K562 (cell line): ENCODE results near the gene ERI2. TPM values are rescaled to one million over a fixed set of nuclear protein-coding genes. Genes with fewer than 3 reads are reported as not detected.
A peak's percentile ranks its signal among the peaks of the same experiment; 100 is the strongest.

ENCODE experiments used
- ARID1B ChIP-seq: fragments of 450-650 bp; IDR thresholded peaks from 2 replicates; pipeline ENCODE4 v1.6.1; 2016; ENCODE audit warnings: antibody characterized with exemption, mild to moderate bottlenecking, inconsistent platforms
- BRD4 ChIP-seq: fragments of 200-600 bp; sonication (generic); IDR thresholded peaks from 2 replicates; pipeline ENCODE4 v1.6.1; 2017; ENCODE audit warnings: inconsistent platforms
- ETS2 ChIP-seq: IDR thresholded peaks from 2 replicates; pipeline ENCODE4 v1.6.1; 2016; ENCODE audit warnings: borderline replicate concordance, missing genetic modification characterization, mild to moderate bottlenecking, moderate library complexity, missing compliant biosample characterization; ENCODE audit not compliant: poor library complexity, severe bottlenecking
- GABPA ChIP-seq: fragments of 200-800 bp; sonication (Bioruptor generic); conservative IDR thresholded peaks from 2 replicates; pipeline ENCODE4 v1.6.1; 2016; ENCODE audit warnings: low read depth, missing genetic modification characterization, missing compliant biosample characterization
- HCFC1 ChIP-seq: IDR thresholded peaks from 2 replicates; pipeline ENCODE4 v1.6.1; 2012; ENCODE audit warnings: low read depth, low read length, improper control_type of control experiment
- HDAC2 ChIP-seq: fragments of 450-650 bp; IDR thresholded peaks from 2 replicates; pipeline ENCODE4 v1.6.1; 2016; ENCODE audit warnings: mild to moderate bottlenecking
- NCOR1 ChIP-seq: fragments of 450-650 bp; IDR thresholded peaks from 2 replicates; pipeline ENCODE4 v1.6.1; 2016; ENCODE audit warnings: mild to moderate bottlenecking, moderate library complexity
- RFX5 ChIP-seq: IDR thresholded peaks from 2 replicates; pipeline ENCODE4 v1.6.1; 2011; ENCODE audit warnings: low read depth, mild to moderate bottlenecking, improper control_type of control experiment, low read length
- RHOXF2B ChIP-seq: fragments of 250-450 bp; sonication (Bioruptor Pico); conservative IDR thresholded peaks from 2 replicates; pipeline ENCODE4 v1.5.1; 2021
- SMAD3 ChIP-seq: fragments of 450-650 bp; formaldehyde crosslinking; conservative IDR thresholded peaks from 2 replicates; pipeline ENCODE4 v1.4.0; 2020; ENCODE audit warnings: mild to moderate bottlenecking
- SNIP1 ChIP-seq: fragments of 450-650 bp; IDR thresholded peaks from 2 replicates; pipeline ENCODE4 v1.7.1; 2017; ENCODE audit warnings: low read depth, mild to moderate bottlenecking
- TAL1 ChIP-seq: fragments of 450-650 bp; IDR thresholded peaks from 2 replicates; pipeline ENCODE4 v1.6.1; 2016; ENCODE audit warnings: mild to moderate bottlenecking
- TOE1 ChIP-seq, 2 experiments: fragments of 450-650 bp in 1 of 2; sonication (generic) in 1 of 2; formaldehyde crosslinking in 1 of 2; IDR thresholded peaks; 2 replicates each; pipeline versions ENCODE4 v1.7.1 to v1.8.0; 2016 to 2022; ENCODE audit warnings: borderline replicate concordance in 2 of 2, mild to moderate bottlenecking in 2 of 2, antibody characterized with exemption in 1 of 2, inconsistent platforms in 1 of 2, low read depth in 1 of 2, missing genetic modification reagents in 1 of 2, moderate library complexity in 1 of 2
- YY1 ChIP-seq, 3 experiments: IDR thresholded peaks; 2 replicates each; pipeline ENCODE4 v1.6.1; 2011; ENCODE audit warnings: low read length in 2 of 3, mild to moderate bottlenecking in 2 of 3, moderate library complexity in 2 of 3, borderline replicate concordance in 1 of 3, control low read depth in 1 of 3, low read depth in 1 of 3; ENCODE audit not compliant: insufficient read depth in 3 of 3, insufficient replicate concordance in 2 of 3, control insufficient read depth in 1 of 3, insufficient read length in 1 of 3; ENCODE audit errors: extremely low read depth in 1 of 3
- ZNF589 ChIP-seq: fragments of 200-800 bp; sonication (Bioruptor generic); IDR thresholded peaks from 2 replicates; pipeline ENCODE4 v1.6.1; 2016; ENCODE audit warnings: low read depth, missing genetic modification characterization, missing compliant biosample characterization
- ZNF644 ChIP-seq: fragments of 200-800 bp; sonication (Bioruptor generic); IDR thresholded peaks from 2 replicates; pipeline ENCODE4 v1.6.1; 2016; ENCODE audit warnings: low read depth, missing genetic modification characterization, missing compliant biosample characterization
- ZNF717 ChIP-seq: fragments of 250-450 bp; sonication (Bioruptor Pico); IDR thresholded peaks from 2 replicates; pipeline ENCODE4 v1.5.0; 2021
- polyA plus RNA-seq, 8 experiments: library from polyadenylated mRNA; depleted of rRNA in 4 of 8; stranded (reverse) in 5 of 8; unstranded in 3 of 8; fragments of >200 nt; fragmentation: Nextera tagmentation in 2 of 8; fragmentation: Illumina TruSeq in 1 of 8; extraction: Ambion mirVana in 2 of 8; extraction: Trizol in 1 of 8; gene quantifications; 2 replicates each; pipeline versions ENCODE4 v1.2.1 to v1.2.3, GENCODE V29; 2011 to 2014; ENCODE audit warnings: inconsistent platforms in 1 of 8, missing spikeins in 1 of 8
- total RNA-seq, 7 experiments: library from RNA; depleted of rRNA in 6 of 7; stranded (reverse); fragments of >200 nt in 6 of 7; fragmentation: Illumina TruSeq in 2 of 7; extraction: Trizol in 2 of 7; gene quantifications; 2 replicates each; pipeline versions ENCODE4 v1.2.1 to v1.2.3, GENCODE V29; 2011 to 2021; ENCODE audit warnings: low replicate concordance in 1 of 7
- TF ChIP-seq, protein P1 (sequence below), 2 experiments: fragments of 450-650 bp; IDR thresholded peaks; 2 replicates each; pipeline ENCODE4 v1.6.1; 2016; ENCODE audit warnings: mild to moderate bottlenecking in 2 of 2, borderline replicate concordance in 1 of 2, low read depth in 1 of 2, moderate library complexity in 1 of 2
- TF ChIP-seq, protein P2 (sequence below): sonication (generic); formaldehyde crosslinking; IDR thresholded peaks from 2 replicates; pipeline ENCODE4 v1.8.1; 2023; ENCODE audit warnings: mild to moderate bottlenecking, missing genetic modification reagents

Gene ERI2
- total and polyA plus RNA-seq, 9 of the 15 experiments (the other 6 are each of a cell fraction or from before 2014, with no cell fraction given) = 23.3 to 57.0 (median 48.1) TPM

DNA sequence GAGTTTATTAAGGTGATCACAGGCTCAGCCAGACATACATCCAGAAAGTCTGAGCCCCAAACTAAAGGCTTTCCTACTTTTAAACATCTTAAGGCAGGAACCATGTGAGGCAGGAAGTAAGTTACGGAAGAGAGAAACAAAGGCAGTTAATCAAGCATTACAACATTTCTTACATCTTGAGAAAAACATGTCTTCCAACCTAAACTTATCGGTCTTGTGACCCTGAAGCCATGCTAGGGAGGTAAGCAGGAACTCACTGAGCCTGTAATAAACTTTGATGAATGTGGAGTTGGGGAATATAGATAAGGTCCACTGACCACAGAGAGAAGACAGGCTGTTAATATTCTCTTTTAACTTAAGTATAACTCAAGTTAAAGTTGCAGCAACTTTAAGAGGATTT, 45.9 kb downstream of the ERI2 start (continued):
- TF ChIP-seq ARID1B = peak; percentile 76
- TF ChIP-seq ETS2 (tag) = no peak
- peak; percentile 81; the same call in 1 of the 2 replicates for TF ChIP-seq ZNF589 (CRISPR knock-in tag)
- peak; percentile 83 for TF ChIP-seq ZNF644 (tag)
- no peak; the same call in 1 of the 2 replicates for TF ChIP-seq TOE1 (IDR thresholded peaks at IDR 0.05; ENCODE audit: borderline replicate concordance)
- TF ChIP-seq TOE1 (CRISPR knock-in tag; IDR thresholded peaks at IDR 0.05; ENCODE audit: borderline replicate concordance, low read depth) = no peak
- TF ChIP-seq YY1 (IDR thresholded peaks at IDR 0.05; ENCODE audit: borderline replicate concordance in 1 of 3, control insufficient read depth in 1 of 3, extremely low read depth in 1 of 3, insufficient read depth in 3 of 3, insufficient read length in 1 of 3, insufficient replicate concordance in 2 of 3, low read depth in 1 of 3, low read length in 2 of 3) = peak in 1 of 3 experiments; percentile 58
- TF ChIP-seq ZNF717 (CRISPR knock-in tag) = no peak
- peak; percentile 68; the same call in 1 of the 2 replicates for TF ChIP-seq SMAD3
- TF ChIP-seq RHOXF2B (CRISPR knock-in tag) = no peak
- TF ChIP-seq SNIP1 = no peak
- no peak for TF ChIP-seq BRD4
- TF ChIP-seq, protein P1, sequence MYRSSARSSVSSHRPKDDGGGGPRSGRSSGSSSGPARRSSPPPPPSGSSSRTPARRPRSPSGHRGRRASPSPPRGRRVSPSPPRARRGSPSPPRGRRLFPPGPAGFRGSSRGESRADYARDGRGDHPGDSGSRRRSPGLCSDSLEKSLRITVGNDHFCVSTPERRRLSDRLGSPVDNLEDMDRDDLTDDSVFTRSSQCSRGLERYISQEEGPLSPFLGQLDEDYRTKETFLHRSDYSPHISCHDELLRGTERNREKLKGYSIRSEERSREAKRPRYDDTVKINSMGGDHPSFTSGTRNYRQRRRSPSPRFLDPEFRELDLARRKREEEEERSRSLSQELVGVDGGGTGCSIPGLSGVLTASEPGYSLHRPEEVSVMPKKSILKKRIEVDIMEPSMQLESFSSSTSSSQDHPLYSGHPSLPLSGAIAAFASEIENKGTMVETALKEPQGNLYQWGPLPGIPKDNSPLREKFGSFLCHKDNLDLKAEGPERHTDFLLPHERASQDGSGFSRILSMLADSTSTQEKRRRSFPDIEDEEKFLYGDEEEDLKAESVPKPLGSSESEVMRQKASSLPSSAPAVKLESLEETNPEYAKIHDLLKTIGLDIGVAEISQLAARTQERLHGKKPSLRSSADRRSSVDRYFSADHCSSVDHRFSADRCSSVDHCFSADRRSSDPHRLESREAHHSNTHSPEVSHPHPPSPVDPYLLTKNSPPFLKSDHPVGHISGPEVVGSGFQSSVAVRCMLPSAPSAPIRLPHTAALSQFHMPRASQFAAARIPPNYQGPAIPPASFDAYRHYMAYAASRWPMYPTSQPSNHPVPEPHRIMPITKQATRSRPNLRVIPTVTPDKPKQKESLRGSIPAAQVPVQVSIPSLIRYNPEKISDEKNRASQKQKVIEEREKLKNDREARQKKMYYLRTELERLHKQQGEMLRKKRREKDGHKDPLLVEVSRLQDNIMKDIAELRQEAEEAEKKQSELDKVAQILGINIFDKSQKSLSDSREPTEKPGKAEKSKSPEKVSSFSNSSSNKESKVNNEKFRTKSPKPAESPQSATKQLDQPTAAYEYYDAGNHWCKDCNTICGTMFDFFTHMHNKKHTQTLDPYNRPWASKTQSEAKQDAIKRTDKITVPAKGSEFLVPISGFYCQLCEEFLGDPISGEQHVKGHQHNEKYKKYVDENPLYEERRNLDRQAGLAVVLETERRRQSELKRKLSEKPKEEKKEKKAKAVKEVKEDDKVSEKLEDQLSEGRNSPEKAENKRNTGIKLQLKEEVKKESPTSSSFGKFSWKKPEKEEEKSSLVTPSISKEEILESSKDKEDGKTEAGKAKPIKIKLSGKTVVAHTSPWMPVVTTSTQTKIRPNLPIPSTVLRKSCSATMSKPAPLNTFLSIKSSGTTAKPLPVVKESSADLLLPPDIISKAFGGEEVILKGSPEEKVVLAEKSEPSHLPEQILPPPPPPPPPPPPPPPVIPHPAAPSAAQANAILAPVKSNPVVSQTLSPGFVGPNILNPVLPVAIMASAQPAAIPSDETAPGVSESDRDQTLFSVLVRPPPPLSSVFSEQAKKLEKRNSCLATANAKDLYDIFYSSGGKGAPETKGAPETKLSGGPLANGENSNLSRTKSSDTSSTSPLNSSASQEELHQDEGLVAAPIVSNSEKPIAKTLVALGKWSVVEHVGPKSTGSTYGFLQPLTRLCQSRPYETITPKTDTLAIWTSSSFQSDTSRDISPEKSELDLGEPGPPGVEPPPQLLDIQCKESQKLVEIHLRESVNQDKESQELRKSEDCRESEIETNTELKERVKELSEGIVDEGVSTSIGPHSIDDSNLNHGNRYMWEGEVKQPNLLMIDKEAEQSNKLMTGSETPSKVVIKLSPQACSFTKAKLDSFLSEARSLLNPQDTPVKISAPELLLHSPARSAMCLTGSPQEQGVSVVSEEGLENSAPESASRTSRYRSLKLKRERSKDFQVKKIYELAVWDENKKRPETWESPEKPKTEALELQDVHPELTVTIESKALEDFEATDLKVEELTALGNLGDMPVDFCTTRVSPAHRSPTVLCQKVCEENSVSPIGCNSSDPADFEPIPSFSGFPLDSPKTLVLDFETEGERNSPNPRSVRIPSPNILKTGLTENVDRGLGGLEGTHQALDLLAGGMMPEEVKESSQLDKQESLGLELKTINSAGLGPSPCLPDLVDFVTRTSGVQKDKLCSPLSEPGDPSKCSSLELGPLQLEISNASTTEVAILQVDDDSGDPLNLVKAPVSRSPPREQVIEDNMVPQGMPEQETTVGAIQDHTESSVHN (IDR thresholded peaks at IDR 0.05; ENCODE audit: borderline replicate concordance in 1 of 2, low read depth in 1 of 2) = no peak
- TF ChIP-seq, protein P2, sequence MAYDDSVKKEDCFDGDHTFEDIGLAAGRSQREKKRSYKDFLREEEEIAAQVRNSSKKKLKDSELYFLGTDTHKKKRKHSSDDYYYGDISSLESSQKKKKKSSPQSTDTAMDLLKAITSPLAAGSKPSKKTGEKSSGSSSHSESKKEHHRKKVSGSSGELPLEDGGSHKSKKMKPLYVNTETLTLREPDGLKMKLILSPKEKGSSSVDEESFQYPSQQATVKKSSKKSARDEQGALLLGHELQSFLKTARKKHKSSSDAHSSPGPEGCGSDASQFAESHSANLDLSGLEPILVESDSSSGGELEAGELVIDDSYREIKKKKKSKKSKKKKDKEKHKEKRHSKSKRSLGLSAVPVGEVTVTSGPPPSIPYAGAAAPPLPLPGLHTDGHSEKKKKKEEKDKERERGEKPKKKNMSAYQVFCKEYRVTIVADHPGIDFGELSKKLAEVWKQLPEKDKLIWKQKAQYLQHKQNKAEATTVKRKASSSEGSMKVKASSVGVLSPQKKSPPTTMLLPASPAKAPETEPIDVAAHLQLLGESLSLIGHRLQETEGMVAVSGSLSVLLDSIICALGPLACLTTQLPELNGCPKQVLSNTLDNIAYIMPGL = no peak
- TF ChIP-seq TAL1 = peak; percentile 58
- TF ChIP-seq HDAC2 = no peak
- no peak for TF ChIP-seq RFX5
- peak; percentile 51; the same call in 1 of the 2 replicates for TF ChIP-seq NCOR1
- TF ChIP-seq HCFC1 = no peak
- peak; percentile 33; the same call in 1 of the 2 replicates for TF ChIP-seq GABPA (tag)
